Liver (tissue), 9 donors: ENCODE results near the gene MT2A. TPM values are rescaled to one million over a fixed set of nuclear protein-coding genes. Genes with fewer than 3 reads are reported as not detected.

Experiments
- DNase-seq: peaks from one replicate; pipeline ENCODE4 v3.0.0-alpha.2; 2017; ENCODE audit warnings: low spot score
- H3K27ac ChIP-seq, 2 donors: one replicate each; pipeline ENCODE4 v1.7.0; 2013; ENCODE audit warnings: inconsistent platforms in 2 of 2, low read length in 2 of 2, control low read depth in 1 of 2, low read depth in 1 of 2, mild to moderate bottlenecking in 1 of 2
- H3K27me3 ChIP-seq, 4 donors: one replicate each; pipeline versions ENCODE4 v1.6.1 to v1.7.0; 2013; ENCODE audit warnings: low read length in 3 of 4, inconsistent platforms in 1 of 4, mild to moderate bottlenecking in 1 of 4, moderate library complexity in 1 of 4; ENCODE audit not compliant: control insufficient read depth in 4 of 4, insufficient read depth in 4 of 4
- H3K36me3 ChIP-seq, 4 donors: one replicate each; pipeline versions ENCODE4 v1.6.1 to v1.7.0; 2013; ENCODE audit warnings: low read length in 3 of 4, mild to moderate bottlenecking in 3 of 4, low read depth in 1 of 4, moderate library complexity in 1 of 4; ENCODE audit not compliant: control insufficient read depth in 4 of 4, insufficient read depth in 3 of 4
- H3K4me1 ChIP-seq, 4 donors: one replicate each; pipeline versions ENCODE4 v1.6.1 to v1.7.0; 2013; ENCODE audit warnings: low read length in 3 of 4, mild to moderate bottlenecking in 3 of 4, moderate library complexity in 1 of 4; ENCODE audit not compliant: control insufficient read depth in 4 of 4, insufficient read depth in 4 of 4
- H3K4me3 ChIP-seq, 3 donors: one replicate each; pipeline versions ENCODE4 v1.6.1 to v1.7.0; 2013; ENCODE audit warnings: low read length in 3 of 3, control low read depth in 1 of 3, low read depth in 1 of 3, mild to moderate bottlenecking in 1 of 3
- H3K9ac ChIP-seq, 2 donors: one replicate each; pipeline ENCODE4 v1.7.0; 2013; ENCODE audit warnings: low read length in 2 of 2, mild to moderate bottlenecking in 2 of 2, moderate library complexity in 2 of 2, control low read depth in 1 of 2, low read depth in 1 of 2
- H3K9me3 ChIP-seq, 4 donors: one replicate each; pipeline versions ENCODE4 v1.6.1 to v1.7.0; 2013; ENCODE audit warnings: low read length in 3 of 4; ENCODE audit not compliant: control insufficient read depth in 4 of 4
- EGR1 ChIP-seq, 2 donors: IDR thresholded peaks; 2 replicates each; pipeline ENCODE4 v1.6.1; 2016 to 2018; ENCODE audit warnings: antibody characterized with exemption in 2 of 2, low read depth in 2 of 2
- FOXA1 ChIP-seq: IDR thresholded peaks from 2 replicates; pipeline ENCODE4 v1.6.1; 2016; ENCODE audit warnings: antibody characterized with exemption
- FOXA2 ChIP-seq: IDR thresholded peaks from 2 replicates; pipeline ENCODE4 v1.6.1; 2016; ENCODE audit warnings: antibody characterized with exemption
- GABPA ChIP-seq, 2 donors: IDR thresholded peaks in 1 of 2; conservative IDR thresholded peaks in 1 of 2; 2 replicates each; pipeline ENCODE4 v1.6.1; 2016; ENCODE audit warnings: antibody characterized with exemption in 2 of 2, mild to moderate bottlenecking in 1 of 2, moderate library complexity in 1 of 2
- HNF4A ChIP-seq, 2 donors: conservative IDR thresholded peaks; 2 replicates each; pipeline ENCODE4 v1.6.1; 2016; ENCODE audit warnings: antibody characterized with exemption in 2 of 2, mild to moderate bottlenecking in 2 of 2
- HNF4G ChIP-seq: IDR thresholded peaks from 2 replicates; pipeline ENCODE4 v1.6.1; 2016; ENCODE audit warnings: antibody characterized with exemption
- JUND ChIP-seq, 2 donors: IDR thresholded peaks; 2 replicates each; pipeline ENCODE4 v1.6.1; 2016; ENCODE audit warnings: antibody characterized with exemption in 2 of 2
- NR2F2 ChIP-seq: IDR thresholded peaks from 2 replicates; pipeline ENCODE4 v1.6.1; 2016; ENCODE audit warnings: antibody characterized with exemption
- RAD21 ChIP-seq, 2 donors: IDR thresholded peaks; 2 replicates each; pipeline ENCODE4 v1.6.1; 2016; ENCODE audit warnings: antibody characterized with exemption in 2 of 2, mild to moderate bottlenecking in 2 of 2
- RXRA ChIP-seq, 2 donors: IDR thresholded peaks; 2 replicates each; pipeline ENCODE4 v1.6.1; 2017 to 2018; ENCODE audit warnings: antibody characterized with exemption in 2 of 2, mild to moderate bottlenecking in 1 of 2
- SP1 ChIP-seq: IDR thresholded peaks from 2 replicates; pipeline ENCODE4 v1.6.1; 2018; ENCODE audit warnings: antibody characterized with exemption, mild to moderate bottlenecking
- TAF1 ChIP-seq: conservative IDR thresholded peaks from 2 replicates; pipeline ENCODE4 v1.6.1; 2016; ENCODE audit warnings: antibody characterized with exemption, mild to moderate bottlenecking
- YY1 ChIP-seq: IDR thresholded peaks from 2 replicates; pipeline ENCODE4 v1.6.1; 2016; ENCODE audit warnings: antibody characterized with exemption, mild to moderate bottlenecking
- WGBS: extraction: QIAGEN DNeasy Blood & Tissue Kit; methylation state at CpG from one replicate; pipeline ENCODE4 v1.1.7; 2013; 5-methylcytosine and 5-hydroxymethylcytosine counted together
- polyA plus RNA-seq, 2 donors: library from polyadenylated mRNA; stranded (reverse) in 1 of 2; unstranded in 1 of 2; fragments of 200-250 nt in 1 of 2; fragments of >200 nt in 1 of 2; fragmentation: Nextera tagmentation in 1 of 2; extraction: Ambion mirVana in 1 of 2; gene quantifications; one replicate each; pipeline versions ENCODE4 v1.2.1 to v1.2.3, GENCODE V29; 2013 to 2015
- total RNA-seq, 2 donors: library from RNA; depleted of rRNA; stranded (reverse); fragments of >200 nt; gene quantifications; one replicate each; pipeline ENCODE4 v1.2.3, GENCODE V29; 2014
- TF ChIP-seq, protein P1 (sequence below): fragments of 150-350 bp; IDR thresholded peaks from 2 replicates; pipeline ENCODE4 v1.5.1; 2017; ENCODE audit warnings: improper control_type of control experiment, low read depth, low read length; ENCODE audit not compliant: missing input control
- TF ChIP-seq, protein P2 (sequence below): IDR thresholded peaks from 2 replicates; pipeline ENCODE4 v1.6.1; 2016; ENCODE audit warnings: antibody characterized with exemption
- TF ChIP-seq, protein P3 (sequence below): IDR thresholded peaks from 2 replicates; pipeline ENCODE4 v1.6.1; 2016; ENCODE audit warnings: antibody characterized with exemption
- TF ChIP-seq, protein P4 (sequence below): IDR thresholded peaks from 2 replicates; pipeline ENCODE4 v1.6.1; 2016; ENCODE audit warnings: antibody characterized with exemption
- donor health status: healthy.
- donor health status: healthy.
- donor health status: healthy.
- donor health status: healthy.
- donor health status: healthy.

MT2A gene
- total and polyA plus RNA-seq, 4 donors: 45.8 to 5,206 (median 2,233) TPM

DNA sequence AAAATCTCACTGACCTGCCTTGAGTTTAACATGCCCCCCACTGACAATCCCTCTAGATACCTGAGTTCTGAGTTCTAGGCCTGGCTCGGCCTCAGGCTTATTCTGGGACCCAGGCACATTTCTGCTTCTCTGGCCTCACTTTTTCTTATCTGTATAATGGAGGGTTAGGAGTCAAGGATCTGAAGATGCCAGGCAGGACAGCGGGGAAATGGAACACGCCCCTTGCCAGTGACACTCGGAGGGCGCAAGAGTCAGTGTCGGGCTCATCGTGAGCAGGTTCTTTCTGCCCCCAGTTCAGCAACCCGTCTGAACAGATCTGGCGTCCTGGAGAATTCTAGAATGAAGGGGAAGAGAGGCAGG is 19.6 kb upstream of the MT2A start:
- no peak overlapping the region for H3K9ac ChIP-seq
- TF ChIP-seq, protein P1, sequence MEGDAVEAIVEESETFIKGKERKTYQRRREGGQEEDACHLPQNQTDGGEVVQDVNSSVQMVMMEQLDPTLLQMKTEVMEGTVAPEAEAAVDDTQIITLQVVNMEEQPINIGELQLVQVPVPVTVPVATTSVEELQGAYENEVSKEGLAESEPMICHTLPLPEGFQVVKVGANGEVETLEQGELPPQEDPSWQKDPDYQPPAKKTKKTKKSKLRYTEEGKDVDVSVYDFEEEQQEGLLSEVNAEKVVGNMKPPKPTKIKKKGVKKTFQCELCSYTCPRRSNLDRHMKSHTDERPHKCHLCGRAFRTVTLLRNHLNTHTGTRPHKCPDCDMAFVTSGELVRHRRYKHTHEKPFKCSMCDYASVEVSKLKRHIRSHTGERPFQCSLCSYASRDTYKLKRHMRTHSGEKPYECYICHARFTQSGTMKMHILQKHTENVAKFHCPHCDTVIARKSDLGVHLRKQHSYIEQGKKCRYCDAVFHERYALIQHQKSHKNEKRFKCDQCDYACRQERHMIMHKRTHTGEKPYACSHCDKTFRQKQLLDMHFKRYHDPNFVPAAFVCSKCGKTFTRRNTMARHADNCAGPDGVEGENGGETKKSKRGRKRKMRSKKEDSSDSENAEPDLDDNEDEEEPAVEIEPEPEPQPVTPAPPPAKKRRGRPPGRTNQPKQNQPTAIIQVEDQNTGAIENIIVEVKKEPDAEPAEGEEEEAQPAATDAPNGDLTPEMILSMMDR: no peak
- TF ChIP-seq NR2F2 (no peak), HNF4A (conservative IDR thresholded peaks at IDR 0.05) (no peak), JUND (IDR thresholded peaks at IDR 0.05) (no peak), RXRA (IDR thresholded peaks at IDR 0.05) (no peak), FOXA2 (no peak), EGR1 (IDR thresholded peaks at IDR 0.05; ENCODE audit: low read depth in 2 of 2) (no peak), RAD21 (IDR thresholded peaks at IDR 0.05) (no peak), SP1 (no peak), HNF4G (no peak), YY1 (no peak), TAF1 (no peak), GABPA (IDR thresholded peaks at IDR 0.05 in 1 of 2, conservative IDR thresholded peaks at IDR 0.05 in 1 of 2) (no peak), FOXA1 (no peak)
- TF ChIP-seq, protein P2, sequence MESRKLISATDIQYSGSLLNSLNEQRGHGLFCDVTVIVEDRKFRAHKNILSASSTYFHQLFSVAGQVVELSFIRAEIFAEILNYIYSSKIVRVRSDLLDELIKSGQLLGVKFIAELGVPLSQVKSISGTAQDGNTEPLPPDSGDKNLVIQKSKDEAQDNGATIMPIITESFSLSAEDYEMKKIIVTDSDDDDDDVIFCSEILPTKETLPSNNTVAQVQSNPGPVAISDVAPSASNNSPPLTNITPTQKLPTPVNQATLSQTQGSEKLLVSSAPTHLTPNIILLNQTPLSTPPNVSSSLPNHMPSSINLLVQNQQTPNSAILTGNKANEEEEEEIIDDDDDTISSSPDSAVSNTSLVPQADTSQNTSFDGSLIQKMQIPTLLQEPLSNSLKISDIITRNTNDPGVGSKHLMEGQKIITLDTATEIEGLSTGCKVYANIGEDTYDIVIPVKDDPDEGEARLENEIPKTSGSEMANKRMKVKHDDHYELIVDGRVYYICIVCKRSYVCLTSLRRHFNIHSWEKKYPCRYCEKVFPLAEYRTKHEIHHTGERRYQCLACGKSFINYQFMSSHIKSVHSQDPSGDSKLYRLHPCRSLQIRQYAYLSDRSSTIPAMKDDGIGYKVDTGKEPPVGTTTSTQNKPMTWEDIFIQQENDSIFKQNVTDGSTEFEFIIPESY: no peak
- TF ChIP-seq, protein P3, sequence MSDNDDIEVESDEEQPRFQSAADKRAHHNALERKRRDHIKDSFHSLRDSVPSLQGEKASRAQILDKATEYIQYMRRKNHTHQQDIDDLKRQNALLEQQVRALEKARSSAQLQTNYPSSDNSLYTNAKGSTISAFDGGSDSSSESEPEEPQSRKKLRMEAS: no peak
- TF ChIP-seq, protein P4, sequence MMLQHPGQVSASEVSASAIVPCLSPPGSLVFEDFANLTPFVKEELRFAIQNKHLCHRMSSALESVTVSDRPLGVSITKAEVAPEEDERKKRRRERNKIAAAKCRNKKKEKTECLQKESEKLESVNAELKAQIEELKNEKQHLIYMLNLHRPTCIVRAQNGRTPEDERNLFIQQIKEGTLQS: no peak

DNA sequence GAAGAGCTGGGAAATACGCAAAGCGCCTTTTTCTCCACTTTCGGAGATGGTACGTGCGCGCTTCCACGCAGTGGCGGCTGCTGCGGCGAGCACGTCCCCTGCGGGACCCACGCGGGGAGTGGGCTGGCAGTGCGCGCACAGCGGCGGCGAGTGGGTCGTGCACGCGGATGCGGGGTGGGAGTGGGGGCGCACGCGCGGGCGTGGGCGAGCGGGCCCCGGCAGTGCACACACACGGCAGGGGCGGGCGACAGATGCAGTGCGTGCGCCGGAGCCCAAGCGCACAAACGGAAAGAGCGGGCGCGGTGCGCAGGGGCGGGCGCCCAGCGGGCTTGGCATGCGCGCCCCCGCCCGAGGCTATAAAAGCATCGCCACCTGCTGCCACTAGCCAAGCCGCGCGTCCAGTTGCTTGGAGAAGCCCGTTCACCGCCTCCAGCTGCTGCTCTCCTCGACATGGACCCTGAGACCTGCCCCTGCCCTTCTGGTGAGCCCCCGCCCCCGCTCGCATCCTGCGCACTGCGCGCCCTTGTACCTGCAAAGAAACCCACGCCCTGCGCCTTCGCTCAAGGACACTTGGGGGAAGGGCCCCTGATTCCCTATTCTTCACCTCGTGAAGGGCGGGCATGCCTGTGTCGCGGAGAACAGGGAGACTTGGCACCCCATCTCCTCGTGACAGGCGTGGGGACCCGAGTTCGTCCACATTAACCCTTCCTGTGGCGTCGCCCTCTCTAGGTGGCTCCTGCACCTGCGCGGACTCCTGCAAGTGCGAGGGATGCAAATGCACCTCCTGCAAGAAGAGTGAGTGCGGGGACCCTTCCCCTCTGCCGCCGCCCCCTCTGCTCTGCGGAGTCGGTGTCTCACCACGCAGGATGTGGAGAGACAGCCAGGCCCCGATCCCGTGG is 19.0 kb upstream of the MT2A start, which contains the start of gene MT3:
Gene MT3, plus strand, starts transcription at position 388 of the 899 bp plus-strand sequence. Its CDS starts 63 bp downstream, at position 451.
- Histone ChIP-seq H3K9me3 (no peaks in the 10 kb centered on the region), H3K27ac (no peak within 1 kb of the TSS), H3K9ac (no peak within 1 kb of the TSS), H3K4me3 (peak within 1 kb of the TSS in 2 of 3 donors; percentile 25 to 53), H3K27me3 (peaks cover 0 to 5% (median 0%) of the 10 kb centered on the region in 4 donors), H3K36me3 (no peaks in the 10 kb centered on the region), H3K4me1 (peaks cover 3 to 11% (median 6%) of the 10 kb centered on the region in 4 donors)
- no peak for DNase-seq
- 8% methylated on average over 87 of the region's 87 CpGs for WGBS
- TF ChIP-seq, protein P3: no peak
- TF ChIP-seq YY1 (no peak), NR2F2 (no peak)

More for the DNA sequence above, 19.6 kb upstream of the MT2A start:
- peaks cover 3 to 11% (median 6%) of the 10 kb centered on the region in 4 donors for H3K4me1 ChIP-seq
- WGBS: 38% methylated on average over 9 of the region's 9 CpGs
- no peaks in the 10 kb centered on the region for H3K36me3 ChIP-seq
- H3K4me3 ChIP-seq: peak overlapping the region in 2 of 3 donors; percentile 25 to 53
- peaks cover 0 to 5% (median 0%) of the 10 kb centered on the region in 4 donors for H3K27me3 ChIP-seq
- no peak for DNase-seq
- no peak overlapping the region for H3K27ac ChIP-seq
- H3K9me3 ChIP-seq: no peaks in the 10 kb centered on the region
